ELF-1 (cell line): ENCODE results near the gene STAP2.

ENCODE experiments used
- DNase-seq: peaks from one replicate; pipeline ENCODE4 v3.0.0-alpha.2; 2016; ENCODE audit warnings: low read depth, low spot score

Gene STAP2

GRCh38 chr19:4327252-4327876, 11.3 kb downstream of the STAP2 start:
- peak; percentile 94 for DNase-seq

- peak; percentile 72 for DNase-seq
These were observed 11.8 kb downstream of the STAP2 start for GRCh38 chr19:4326837-4327251.

DNA sequence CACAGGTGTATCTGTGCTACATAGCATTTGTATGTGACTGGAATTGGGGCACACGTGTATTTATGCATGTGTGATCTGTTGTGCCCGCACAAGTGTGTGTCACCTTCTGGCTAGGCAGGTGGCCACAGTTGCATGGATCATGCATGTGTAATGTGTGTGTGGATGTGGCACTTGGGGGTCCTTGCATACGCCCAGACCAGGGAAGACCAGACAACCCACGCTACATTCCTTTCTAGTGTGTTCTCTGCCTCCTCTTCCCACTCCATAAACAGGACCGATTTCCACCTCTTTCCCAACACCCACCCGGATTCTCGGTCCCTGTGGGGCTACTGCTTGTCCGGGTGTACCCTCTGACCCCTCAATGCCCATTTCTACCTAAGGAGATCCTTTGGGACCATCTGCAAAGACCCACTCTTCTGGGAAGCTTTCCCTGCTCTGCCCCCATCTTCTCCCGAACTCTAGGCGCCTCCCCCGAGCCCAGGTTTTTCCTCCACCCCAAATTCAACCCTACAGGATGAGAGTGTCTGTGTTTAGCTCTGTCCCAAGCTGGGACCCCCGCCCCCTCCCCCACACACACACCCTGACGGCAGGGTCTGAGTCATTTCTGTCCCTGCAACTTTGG, 12.3 kb downstream of the STAP2 start:
- DNase-seq = no peak

DNA sequence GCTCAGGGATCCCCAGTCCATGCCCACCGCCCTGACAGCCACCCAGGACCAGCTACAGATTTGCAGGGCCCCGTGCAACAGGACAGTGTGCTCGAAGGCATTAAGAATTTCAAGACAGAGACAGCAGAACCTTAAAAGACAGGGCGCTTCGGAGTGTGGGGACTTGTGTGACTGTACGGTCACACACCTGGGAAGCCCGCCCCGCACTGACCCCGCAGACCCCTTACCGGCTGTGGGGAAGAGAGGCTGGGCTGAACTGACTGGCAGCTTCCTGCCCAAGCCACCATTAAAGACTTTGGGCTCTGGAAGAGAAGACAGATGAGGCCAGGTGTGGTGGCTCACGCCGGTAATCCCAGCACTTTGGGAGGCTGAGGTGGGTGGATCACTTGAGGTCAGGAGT, 14.4 kb downstream of the STAP2 start:
- no peak for DNase-seq

GRCh38 chr19:4323692-4324091, 14.9 kb downstream of the STAP2 start:
- no peak for DNase-seq

DNA sequence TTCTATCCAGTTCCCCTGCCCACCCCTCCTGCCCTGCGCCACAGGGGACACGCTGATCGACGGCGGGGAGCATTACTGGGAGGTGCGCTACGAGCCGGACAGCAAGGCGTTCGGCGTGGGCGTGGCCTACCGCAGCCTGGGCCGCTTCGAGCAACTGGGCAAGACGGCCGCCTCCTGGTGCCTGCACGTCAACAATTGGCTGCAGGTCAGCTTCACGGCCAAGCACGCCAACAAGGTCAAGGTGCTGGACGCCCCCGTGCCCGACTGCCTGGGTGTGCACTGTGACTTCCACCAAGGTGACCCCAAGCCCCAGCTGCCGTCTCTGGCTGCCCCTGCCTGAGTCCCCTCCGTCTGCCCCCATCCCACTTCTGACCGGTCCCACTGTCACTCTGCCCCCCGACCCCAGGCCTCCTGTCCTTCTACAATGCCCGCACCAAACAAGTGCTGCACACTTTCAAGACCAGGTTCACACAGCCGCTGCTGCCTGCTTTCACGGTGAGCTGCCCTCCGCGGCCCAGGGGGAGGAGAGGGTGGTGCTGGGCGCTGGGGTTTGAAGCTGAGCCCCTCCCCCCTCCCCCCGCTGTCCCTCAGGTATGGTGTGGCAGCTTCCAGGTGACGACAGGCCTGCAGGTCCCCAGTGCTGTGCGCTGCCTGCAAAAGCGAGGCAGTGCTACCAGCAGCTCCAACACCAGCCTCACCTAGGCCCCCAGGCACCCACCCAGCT, 15.5 kb downstream of the STAP2 start:
- DNase-seq = peak; percentile 64

DNA sequence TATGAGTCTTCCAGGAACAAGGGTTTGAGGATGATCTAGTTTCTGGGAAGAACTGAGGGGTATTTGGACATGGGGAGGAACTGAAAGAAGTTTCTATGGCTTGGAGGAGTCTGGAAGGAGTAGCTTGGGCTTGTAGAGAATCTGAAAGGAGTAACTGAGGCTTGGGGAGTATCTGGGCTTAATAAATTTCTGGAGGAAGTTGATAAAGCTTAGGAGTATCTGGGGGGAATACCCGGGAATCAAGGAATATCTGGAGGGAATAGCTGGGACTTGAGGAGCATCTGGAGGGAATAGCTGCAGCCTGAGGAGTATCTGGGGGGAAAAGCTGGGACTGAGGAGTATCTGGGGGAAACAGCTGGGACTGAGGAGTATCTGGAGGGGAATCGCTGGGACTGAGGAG, 18.2 kb downstream of the STAP2 start:
- no peak for DNase-seq

DNA sequence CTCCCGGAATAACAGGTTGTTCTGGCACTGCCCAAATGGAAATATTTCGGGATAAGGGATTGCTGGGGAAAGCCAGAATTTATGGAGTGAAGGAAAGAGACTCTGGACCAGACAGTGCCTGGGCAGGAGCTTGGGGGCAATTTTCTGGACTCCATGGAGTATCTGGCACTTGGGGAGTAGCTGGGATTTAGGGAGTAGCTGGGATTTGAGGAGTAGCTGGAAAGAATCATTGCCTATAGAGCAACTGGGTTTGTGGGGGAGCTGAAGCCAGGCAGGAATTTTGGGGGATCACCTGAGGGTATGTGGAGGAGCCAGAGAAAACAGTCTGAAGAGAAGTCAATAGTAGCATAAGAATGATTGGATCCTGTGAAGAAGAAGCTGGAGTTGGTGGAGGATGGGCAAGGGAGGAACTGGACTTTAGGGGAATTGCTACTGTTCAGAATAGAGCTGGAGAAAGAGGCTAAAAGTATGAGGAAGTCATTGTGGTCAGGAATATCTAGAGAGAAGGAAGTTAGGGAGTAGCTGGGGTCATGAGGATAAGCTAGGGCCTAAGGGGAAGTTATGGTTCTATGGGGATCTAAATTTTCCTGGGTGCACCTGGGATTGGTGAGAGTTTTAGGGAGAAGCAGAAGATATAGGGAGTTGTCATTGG, 19.4 kb downstream of the STAP2 start:
- DNase-seq = no peak

- DNase-seq = no peak
These were observed 20.2 kb downstream of the STAP2 start for GRCh38 chr19:4318460-4318859.

DNA sequence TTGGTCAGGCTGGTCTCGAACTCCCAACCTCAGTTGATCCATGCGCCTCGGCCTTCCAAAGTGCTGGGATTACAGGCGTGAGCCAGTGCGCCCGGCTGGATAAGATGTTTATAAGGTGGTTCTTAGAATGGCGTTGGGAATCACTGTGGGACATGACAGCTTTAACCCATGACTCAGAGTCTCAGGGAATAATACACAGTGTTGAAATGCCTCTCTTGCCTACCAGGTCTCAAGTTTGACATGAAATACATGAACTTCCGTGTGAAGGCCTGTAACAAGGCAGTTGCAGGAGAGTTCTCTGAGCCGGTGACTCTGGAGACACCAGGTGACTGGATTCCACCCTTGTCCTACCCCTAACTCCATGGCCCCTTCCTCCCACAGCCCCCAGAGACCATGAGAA, 21.7 kb downstream of the STAP2 start:
- DNase-seq = no peak

GRCh38 chr19:4313847-4314490, 24.7 kb downstream of the STAP2 start:
- DNase-seq = no peak

DNA sequence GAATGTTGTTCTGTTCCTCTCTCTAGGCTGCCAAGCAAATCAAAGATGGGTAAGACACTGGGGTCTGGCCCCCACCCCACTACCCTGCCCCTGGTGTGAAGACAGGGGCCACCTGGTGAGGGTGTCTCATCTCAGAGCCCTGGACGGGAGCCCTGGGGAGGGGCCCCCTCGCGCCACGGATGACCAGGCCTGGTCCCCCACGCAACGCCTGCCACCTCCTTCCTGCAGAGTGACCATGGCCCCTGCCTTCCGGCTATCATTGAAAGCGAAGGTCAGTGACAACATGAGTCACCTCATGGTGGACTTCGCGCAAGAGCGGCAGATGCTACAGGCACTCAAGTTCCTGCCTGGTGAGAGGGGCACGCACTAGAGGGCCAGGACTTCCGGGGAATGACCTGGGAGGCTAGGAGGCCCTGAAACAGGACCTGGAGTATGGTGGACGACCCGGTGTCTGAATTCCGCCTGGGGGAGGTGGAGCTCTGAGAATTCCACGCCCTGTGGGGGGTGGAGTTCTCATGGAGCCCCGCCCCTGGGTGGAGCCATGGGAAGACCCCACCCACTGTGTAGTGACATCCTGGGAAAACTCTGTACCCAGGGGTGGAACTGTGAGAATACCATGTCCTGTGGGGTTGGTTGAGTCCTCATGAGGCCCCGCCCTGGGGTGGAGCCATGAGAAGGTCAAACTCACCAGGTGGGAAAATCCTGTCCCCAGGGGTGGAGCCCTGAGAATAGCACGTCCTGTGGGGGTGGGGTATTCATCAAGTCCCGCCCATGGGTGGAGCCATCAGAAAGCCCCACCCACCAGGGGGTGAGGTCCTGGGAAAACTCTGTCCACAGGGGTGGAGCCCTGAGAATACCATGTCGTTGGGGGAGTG, 28.1 kb downstream of the STAP2 start:
- peak; percentile 80 for DNase-seq

DNA sequence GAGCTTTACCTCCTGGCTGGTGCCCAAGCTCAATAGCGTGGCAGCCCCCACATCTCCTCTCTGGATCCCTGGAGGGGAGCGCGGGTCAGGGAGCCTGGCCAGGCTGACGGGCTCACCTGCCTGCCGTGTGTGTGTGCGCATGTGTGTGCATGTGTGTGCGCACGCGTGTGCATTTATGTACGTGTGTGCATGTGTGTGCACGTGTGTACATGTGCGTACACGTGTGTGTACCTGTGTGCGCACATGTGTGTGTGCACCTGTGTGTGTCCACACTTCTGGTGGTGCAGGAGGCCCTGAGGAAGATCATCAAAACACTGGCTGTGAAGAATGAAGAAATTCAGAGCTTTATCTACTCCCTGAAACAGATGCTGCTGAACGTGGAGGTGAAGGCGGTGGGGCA, 33.0 kb downstream of the STAP2 start:
- no peak for DNase-seq

DNA sequence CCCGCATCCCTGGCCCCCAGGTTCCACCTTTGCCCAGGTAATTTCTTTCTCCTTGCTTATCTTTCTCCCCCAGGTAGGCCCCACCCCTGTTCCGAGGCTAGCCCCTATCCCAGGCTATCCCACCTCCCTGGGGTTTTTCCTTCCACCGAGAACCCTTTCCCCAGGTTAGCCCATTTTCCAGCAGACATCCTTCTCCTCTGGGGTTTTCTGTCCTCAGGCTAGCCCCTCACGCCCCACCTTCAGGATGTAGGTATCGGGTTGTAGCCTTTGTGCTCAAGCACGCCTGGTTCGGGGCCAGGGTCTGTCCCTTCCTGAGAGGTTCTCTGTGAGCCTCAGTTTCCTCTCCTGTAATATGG, 33.4 kb downstream of the STAP2 start:
- no peak for DNase-seq

GRCh38 chr19:4304538-4305256, 33.9 kb downstream of the STAP2 start, which contains the start of gene FSD1:
FSD1 (plus strand) TSS chr19:4304598; CDS start chr19:4304747, 149 bp downstream.
- peak; percentile 82 for DNase-seq

DNA sequence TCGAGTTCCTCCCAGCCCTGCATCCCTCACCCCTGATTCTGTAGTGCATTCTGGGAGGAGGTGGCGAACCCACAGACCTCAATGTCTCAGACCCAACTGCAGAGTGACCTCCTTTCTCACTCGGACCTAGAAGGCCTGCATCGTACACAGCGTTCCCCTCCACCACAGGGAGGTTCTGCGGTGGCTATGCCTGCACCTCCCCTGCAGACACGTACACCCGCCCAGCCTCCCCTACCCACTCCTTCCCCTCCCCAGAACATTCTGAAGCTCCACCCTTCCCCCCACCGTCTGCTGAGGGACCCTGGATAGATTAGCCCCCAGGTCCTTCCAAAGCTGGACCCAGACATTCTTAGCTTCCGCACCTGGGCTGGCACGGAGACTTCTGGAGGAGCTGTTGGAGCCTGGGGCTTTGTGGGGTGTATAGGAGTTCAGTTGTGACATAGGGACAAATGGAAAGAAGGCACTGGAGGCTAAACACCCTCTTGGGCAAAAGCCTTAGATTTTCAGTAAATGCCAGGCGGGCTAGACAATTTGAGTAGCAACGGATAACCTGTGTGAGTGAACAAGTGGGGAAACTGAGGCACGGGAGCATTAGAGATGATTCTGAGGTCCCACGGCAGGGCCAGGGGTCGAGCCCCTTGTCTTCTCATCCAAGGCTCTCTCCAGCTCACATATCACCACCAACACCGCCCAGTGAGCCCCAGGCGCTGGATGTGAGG, 34.6 kb downstream of the STAP2 start:
- DNase-seq = no peak

DNA sequence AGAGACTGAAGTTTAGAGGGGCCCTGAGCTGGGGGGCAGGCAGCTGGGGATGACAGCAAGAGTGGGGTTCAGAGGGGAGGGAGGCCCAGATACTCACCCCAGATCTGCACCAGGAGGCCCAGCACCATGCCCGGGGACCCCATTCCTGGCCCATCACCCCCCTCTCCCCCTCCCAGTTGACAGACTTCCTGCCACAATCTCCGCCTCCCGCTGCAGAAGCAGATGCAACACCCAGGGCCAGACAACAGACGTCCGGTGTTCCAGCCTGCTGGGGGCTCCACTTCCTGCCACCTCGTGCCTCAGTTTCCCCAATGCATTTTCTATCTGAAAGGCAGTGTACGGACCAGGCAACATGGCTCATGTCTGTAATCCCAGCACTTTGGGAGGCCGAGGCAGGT, 36.4 kb downstream of the STAP2 start, which contains the start of gene TMIGD2:
TMIGD2 (minus strand) TSS at position 147 of the 398 bp plus-strand sequence; CDS start at position 143, 4 bp downstream.
- DNase-seq = no peak

GRCh38 chr19:4301590-4302242, 36.9 kb downstream of the STAP2 start:
- peak; percentile 71 for DNase-seq

DNA sequence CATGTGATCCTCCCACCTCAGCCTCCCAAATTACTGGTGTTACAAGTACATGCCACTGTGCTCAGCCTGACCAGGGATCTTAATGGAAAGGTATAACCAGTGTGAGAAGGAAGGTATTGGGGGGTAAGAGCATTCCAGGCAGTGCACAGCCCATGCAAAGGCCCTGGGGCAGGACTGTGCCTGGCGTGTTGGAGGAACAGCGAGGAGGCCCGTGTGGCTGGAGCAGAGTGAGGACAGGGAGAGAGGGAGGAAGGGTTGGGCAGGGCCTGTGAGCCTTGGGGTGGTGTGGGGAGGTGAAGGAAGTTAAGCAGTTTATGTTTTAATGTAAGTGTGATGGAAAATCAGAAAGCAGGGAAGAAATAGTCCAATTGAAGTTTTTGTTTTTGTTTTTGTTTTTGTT, 38.0 kb downstream of the STAP2 start:
- DNase-seq = no peak
